ENCODE measurements around the gene AHCYL2. TPM values are rescaled to one million over a fixed set of nuclear protein-coding genes. Genes with fewer than 3 reads are reported as not detected.

The AHCYL2 gene
- total RNA-seq, 1 experiment from 2014 or later = 17.0 TPM

DNA sequence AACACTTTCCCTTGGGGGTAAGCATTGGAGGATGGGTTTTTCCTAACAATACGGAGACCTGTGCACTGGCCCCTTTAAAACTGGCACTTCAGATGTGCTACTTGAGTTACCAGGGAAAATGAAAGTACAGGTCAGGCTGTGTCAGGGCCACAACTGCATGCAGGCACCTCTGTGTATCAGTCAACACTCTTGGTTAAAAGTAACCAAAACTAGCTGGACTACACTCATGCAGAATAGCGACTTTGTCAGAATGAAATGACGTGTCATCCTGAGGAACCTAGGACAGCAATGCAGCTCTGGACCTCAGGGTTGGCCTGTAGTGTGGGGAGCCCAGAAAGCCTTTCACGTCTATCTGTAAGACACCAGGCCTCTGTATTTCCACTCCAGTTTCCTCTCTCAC is 243.7 kb downstream of the AHCYL2 start:
- peaks cover 0 to 9% of the 10 kb centered on the region in 2 experiments; a peak in 3 of 4 replicates for H3K4me1 ChIP-seq (ENCODE audit: control insufficient read depth in 1 of 2, insufficient read depth in 2 of 2, low read length in 2 of 2)
- TF ChIP-seq ZNF274 (IDR thresholded peaks at IDR 0.05; ENCODE audit: low read depth, low read length) (no peak), SP1 (IDR thresholded peaks at IDR 0.05; ENCODE audit: low read depth) (no peak), TCF7L2 (IDR thresholded peaks at IDR 0.05; ENCODE audit: borderline replicate concordance, extremely low read depth, insufficient read depth, insufficient read length) (no peak), EZH2phosphoT487 (IDR thresholded peaks at IDR 0.05; ENCODE audit: borderline replicate concordance) (no peak), EGR1 (IDR thresholded peaks at IDR 0.05; ENCODE audit: low read depth) (no peak), FOSL1 (IDR thresholded peaks at IDR 0.05; ENCODE audit: low read depth) (no peak), CBX3 (IDR thresholded peaks at IDR 0.05; ENCODE audit: low read depth) (no peak), ZFX (IDR thresholded peaks at IDR 0.05) (no peak), ZBTB33 (IDR thresholded peaks at IDR 0.05; ENCODE audit: extremely low read depth, insufficient replicate concordance, low read length) (no peak), REST (IDR thresholded peaks at IDR 0.05; ENCODE audit: low read depth) (no peak), SRF (IDR thresholded peaks at IDR 0.05; ENCODE audit: low read depth) (no peak), EZH2 (IDR thresholded peaks at IDR 0.05) (no peak), POLR2AphosphoS5 (IDR thresholded peaks at IDR 0.05; ENCODE audit: low read depth, low read length) (no peak), CEBPB (IDR thresholded peaks at IDR 0.05; ENCODE audit: low read depth) (no peak), JUND (IDR thresholded peaks at IDR 0.05) (no peak), ELF1 (IDR thresholded peaks at IDR 0.05; ENCODE audit: borderline replicate concordance, low read depth) (no peak), RAD21 (IDR thresholded peaks at IDR 0.05; ENCODE audit: low read depth) (no peak), MAX (IDR thresholded peaks at IDR 0.05) (no peak), YY1 (IDR thresholded peaks at IDR 0.05; ENCODE audit: extremely low read depth, insufficient replicate concordance, low read depth, low read length) (no peak), CTCF (IDR thresholded peaks at IDR 0.05 in 2 of 3, conservative IDR thresholded peaks at IDR 0.05 in 1 of 3; ENCODE audit: borderline replicate concordance in 1 of 3, insufficient read depth in 1 of 3, low read depth in 2 of 3, low read length in 2 of 3) (no peak)
- no peak for DNase-seq (ENCODE audit: low read depth, low spot score)
- no peak overlapping the region for H3K4me2 ChIP-seq (ENCODE audit: low read length)
- ChIA-PET CTCF (interaction anchor here (1.3 kb wide), 1 partner anchor 126 kb away, joined by 3 read pairs; no protein-coding TSS in a partner anchor), RAD21 (ENCODE audit: low non-redundant PET in 1 of 2, low total read pairs in 2 of 2, uncharacterized antibody in 2 of 2, unreplicated experiment in 2 of 2) (no interaction called here), POLR2A (no interaction called here)
- BruUV-seq (replicated peaks) = no TSS peak
- no peaks in the 10 kb centered on the region for H3K27me3 ChIP-seq (ENCODE audit: insufficient read depth, low read length)
- no peak overlapping the region for H3K27ac ChIP-seq (ENCODE audit: low read depth, low read length)
- no peak overlapping the region for H2AFZ ChIP-seq (ENCODE audit: low read depth, low read length, poor library complexity, severe bottlenecking)
- no peaks in the 10 kb centered on the region for H3K9me2 ChIP-seq (ENCODE audit: insufficient read depth)
- H3K79me2 ChIP-seq (ENCODE audit: insufficient read depth, low read length) = no peaks in the 10 kb centered on the region
- intact Hi-C loops (cut with micrococcal nuclease) = no loop called here
- no peaks in the 10 kb centered on the region for H4K20me1 ChIP-seq (ENCODE audit: insufficient read depth)
- 0 out of 4 replicates have a peak, but pooled peaks cover 0 to 3% of the 10 kb centered on the region in 2 experiments for H3K36me3 ChIP-seq (ENCODE audit: control insufficient read depth in 1 of 2, insufficient read depth in 2 of 2, low read length in 2 of 2)
- H3K9me3 ChIP-seq (ENCODE audit: control insufficient read depth in 1 of 2, insufficient read depth in 1 of 2, low read depth in 1 of 2, low read length in 2 of 2) = no peaks in the 10 kb centered on the region
- H3K4me3 ChIP-seq (replicated peaks in 1 of 2; ENCODE audit: low read depth in 1 of 2, low read length in 2 of 2) = no peak overlapping the region
- H3K9ac ChIP-seq (ENCODE audit: low read length) = no peak overlapping the region
- ATAC-seq = no peak

All from HCT116 (cell line).